ENCODE data around the gene SLC22A17. TPM values are rescaled to one million over a fixed set of nuclear protein-coding genes. Genes with fewer than 3 reads are reported as not detected.

Gene SLC22A17
- total and polyA plus RNA-seq, 2 of the 4 experiments (the other 2 are of a cell fraction), result 6.6 to 36.0 TPM

DNA sequence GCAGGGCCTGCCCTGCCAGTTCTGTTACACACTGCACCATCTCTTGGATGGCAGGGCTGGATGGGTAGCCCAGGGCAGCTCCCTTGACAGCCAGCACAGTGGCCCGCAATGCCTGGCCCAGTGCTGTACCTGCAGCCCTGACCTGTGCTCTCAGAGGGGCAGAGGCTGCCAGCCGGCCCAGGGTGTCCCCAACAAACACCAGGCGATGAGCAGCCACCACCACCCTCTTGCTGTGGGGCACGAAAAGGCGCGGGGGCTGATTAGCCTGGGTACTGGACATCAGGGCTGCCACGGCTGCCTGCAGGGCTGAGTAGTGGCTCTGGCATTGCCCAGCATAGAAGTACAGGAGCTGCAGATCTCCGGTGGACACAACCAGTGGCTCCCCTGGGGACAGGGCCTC lies 4.6 kb upstream of the SLC22A17 start:
- in situ Hi-C loops (cut with MboI; ENCODE audit: low sequenced_read_pairs), result no loop called here
- Histone ChIP-seq H3K56ac (ENCODE audit: extremely low read depth, insufficient read depth, low read length) (no peak overlapping the region), H2BK20ac (ENCODE audit: low read depth, low read length) (no peak overlapping the region), H2BK120ac (ENCODE audit: low read depth, low read length) (no peak overlapping the region), H4K8ac (ENCODE audit: low read depth in 2 of 2, low read length in 2 of 2) (no peak overlapping the region), H2BK15ac (ENCODE audit: low read depth, low read length) (no peak overlapping the region), H3K4me2 (ENCODE audit: low read depth, low read length) (no peak overlapping the region), H3K4me1 (ENCODE audit: control insufficient read depth, insufficient read depth, low read length) (peaks cover 2% of the 10 kb centered on the region), H3K4me3 (ENCODE audit: insufficient read depth, low read depth, low read length) (no peak overlapping the region), H2BK5ac (ENCODE audit: low read depth, low read length, poor library complexity, severe bottlenecking) (no peak overlapping the region), H3K79me1 (ENCODE audit: low read depth in 1 of 2, low read length in 2 of 2) (peaks cover 4 to 15% of the 10 kb centered on the region in 2 experiments; a peak in 2 of 4 replicates), H4K91ac (ENCODE audit: insufficient read depth, low read depth, low read length) (no peak overlapping the region), H3K9ac (ENCODE audit: low read depth, low read length) (no peak overlapping the region), H3K18ac (ENCODE audit: low read depth, low read length) (no peak overlapping the region), H3K9me3 (ENCODE audit: control insufficient read depth, insufficient read depth, low read length) (no peaks in the 10 kb centered on the region), H2AFZ (replicated peaks; ENCODE audit: low read length, poor library complexity) (no peak overlapping the region), H2AK5ac (ENCODE audit: low read depth, low read length) (no peak overlapping the region), H3K23ac (ENCODE audit: low read depth, low read length) (no peak overlapping the region), H4K5ac (ENCODE audit: low read depth, low read length) (no peak overlapping the region), H3K27me3 (ENCODE audit: control insufficient read depth, insufficient read depth, low read length) (no peaks in the 10 kb centered on the region), H2AK9ac (replicated peaks; ENCODE audit: low read depth, low read length, poor library complexity) (no peak overlapping the region), H3K36me3 (ENCODE audit: control insufficient read depth, insufficient read depth, low read length) (peaks cover 36% of the 10 kb centered on the region), H3K27ac (ENCODE audit: insufficient read depth, low read length) (no peak overlapping the region), H4K20me1 (ENCODE audit: insufficient read depth, low read length) (peaks cover 12% of the 10 kb centered on the region; the same call in 1 of the 2 replicates), H3K14ac (replicated peaks; ENCODE audit: low read depth, low read length) (no peak overlapping the region), H3K4ac (ENCODE audit: low read depth, low read length) (no peak overlapping the region), H3K9me1 (ENCODE audit: insufficient read depth, low read length) (peaks cover 6% of the 10 kb centered on the region; the same call in 1 of the 2 replicates)
- intact Hi-C loops (cut with micrococcal nuclease), result no loop called here
- dilution Hi-C loops (cut with HindIII; ENCODE audit: low sequenced_read_pairs, unreplicated experiment), result no loop called here
- no peak for DNase-seq
- CTCF ChIA-PET, result interaction anchor here (1.2 kb wide), 1 partner anchor 23 kb away, joined by 3 read pairs; no protein-coding TSS in a partner anchor
- BruUV-seq (replicated peaks), result no TSS peak
- TF ChIP-seq POLR2A (IDR thresholded peaks at IDR 0.05; ENCODE audit: low read depth, low read length) (no peak), FOS (IDR thresholded peaks at IDR 0.05; ENCODE audit: low read depth, low read length) (no peak), CEBPB (IDR thresholded peaks at IDR 0.05; ENCODE audit: low read depth, low read length) (no peak), NFE2L2 (IDR thresholded peaks at IDR 0.05; ENCODE audit: low read depth, low read length) (no peak), BHLHE40 (IDR thresholded peaks at IDR 0.05; ENCODE audit: low read depth, low read length) (no peak), CHD1 (IDR thresholded peaks at IDR 0.05; ENCODE audit: low read depth, low read length) (no peak), SMC3 (IDR thresholded peaks at IDR 0.05; ENCODE audit: low read depth, low read length) (no peak)
- POLR2A ChIA-PET (ENCODE audit: unreplicated experiment), result no interaction called here
- 90% methylated on average over 2 of the region's 8 CpGs; no CpG with 5 or more reads in 1 of the 2 experiments for WGBS, 2 experiments (ENCODE audit: extremely low coverage in 2 of 2, insufficient read length in 1 of 2)
- ATAC-seq (ENCODE audit: low read depth), result no peak
